ENCODE data around the gene SLAIN2. TPM values are rescaled to one million over a fixed set of nuclear protein-coding genes. Genes with fewer than 3 reads are reported as not detected.

The SLAIN2 gene
- total RNA-seq, 1 donor from 2014 or later = 32.2 TPM

GRCh38 chr4:48368389-48368788 lies 27.1 kb downstream of the SLAIN2 start:
- ATAC-seq = no peak
- no peak for DNase-seq (ENCODE audit: low spot score)

- ATAC-seq = no peak
- DNase-seq (ENCODE audit: low spot score) = no peak
Observed at GRCh38 chr4:48369248-48369647, 27.9 kb downstream of the SLAIN2 start.

GRCh38 chr4:48369771-48370170 lies 28.4 kb downstream of the SLAIN2 start:
- ATAC-seq = no peak
- no peak for DNase-seq (ENCODE audit: low spot score)

GRCh38 chr4:48370260-48371134 lies 29.2 kb downstream of the SLAIN2 start:
- DNase-seq (ENCODE audit: low spot score) (no peak), ATAC-seq (no peak)

GRCh38 chr4:48372272-48372671 lies 30.9 kb downstream of the SLAIN2 start:
- DNase-seq (ENCODE audit: low spot score) (no peak), ATAC-seq (no peak)

- DNase-seq (ENCODE audit: low spot score) = peak; percentile 56
- peak; percentile 94 for ATAC-seq
Observed at GRCh38 chr4:48375651-48376304, 34.4 kb downstream of the SLAIN2 start.

GRCh38 chr4:48379587-48380180 lies 38.4 kb downstream of the SLAIN2 start:
- ATAC-seq (no peak), DNase-seq (ENCODE audit: low spot score) (no peak)

GRCh38 chr4:48380583-48381167 lies 39.3 kb downstream of the SLAIN2 start:
- DNase-seq (ENCODE audit: low spot score) = no peak
- ATAC-seq = no peak

GRCh38 chr4:48388525-48389154 lies 47.3 kb downstream of the SLAIN2 start:
- DNase-seq (ENCODE audit: low spot score) (no peak), ATAC-seq (no peak)

GRCh38 chr4:48396043-48396442 lies 54.7 kb downstream of the SLAIN2 start:
- ATAC-seq = peak; percentile 42

GRCh38 chr4:48400416-48400815 lies 59.1 kb downstream of the SLAIN2 start:
- DNase-seq (ENCODE audit: low spot score) = no peak
- no peak for ATAC-seq

More at GRCh38 chr4:48396043-48396442, 54.7 kb downstream of the SLAIN2 start:
- DNase-seq (ENCODE audit: low spot score) = no peak

GRCh38 chr4:48403358-48403757 lies 62.0 kb downstream of the SLAIN2 start:
- DNase-seq (ENCODE audit: low spot score) (no peak), ATAC-seq (no peak)

GRCh38 chr4:48403779-48404178 lies 62.5 kb downstream of the SLAIN2 start:
- ATAC-seq (no peak), DNase-seq (ENCODE audit: low spot score) (no peak)

GRCh38 chr4:48405924-48406323 lies 64.6 kb downstream of the SLAIN2 start:
- DNase-seq (ENCODE audit: low spot score) = no peak
- no peak for ATAC-seq

- no peak for DNase-seq (ENCODE audit: low spot score)
- ATAC-seq = no peak
Observed at GRCh38 chr4:48409203-48409602, 67.9 kb downstream of the SLAIN2 start.

GRCh38 chr4:48410812-48411211 lies 69.5 kb downstream of the SLAIN2 start:
- no peak for ATAC-seq
- no peak for DNase-seq (ENCODE audit: low spot score)

GRCh38 chr4:48420144-48420543 lies 78.8 kb downstream of the SLAIN2 start:
- no peak for ATAC-seq
- no peak for DNase-seq (ENCODE audit: low spot score)

GRCh38 chr4:48421101-48421500 lies 79.8 kb downstream of the SLAIN2 start:
- ATAC-seq (no peak), DNase-seq (ENCODE audit: low spot score) (no peak)

- ATAC-seq (no peak), DNase-seq (ENCODE audit: low spot score) (no peak)
Observed at GRCh38 chr4:48428926-48429325, 87.6 kb downstream of the SLAIN2 start.

GRCh38 chr4:48429709-48430474 lies 88.6 kb downstream of the SLAIN2 start:
- ATAC-seq = no peak

More at GRCh38 chr4:48429709-48430474, 88.6 kb downstream of the SLAIN2 start:
- no peak for DNase-seq (ENCODE audit: low spot score)

All from left lobe of liver (tissue), 2 donors.